ENCODE results near the gene DNAH6.
"Not testable (repeated sequence)": the region's sequence is repeated elsewhere in the genome, so short reads cannot be mapped to it uniquely, and the experiment has no call there.

Gene DNAH6

GRCh38 chr2:84846741-84847142 is 330.4 kb downstream of the DNAH6 start:
- DNase-seq: no peak

- no peak for DNase-seq
These were observed 331.2 kb downstream of the DNAH6 start for GRCh38 chr2:84847326-84848050.

GRCh38 chr2:84849271-84849952 is 333.1 kb downstream of the DNAH6 start:
- DNase-seq: peak; percentile 78

- no peak for DNase-seq
These were observed 334.2 kb downstream of the DNAH6 start for GRCh38 chr2:84850471-84850870.

GRCh38 chr2:84851876-84852275 is 335.6 kb downstream of the DNAH6 start:
- no peak for DNase-seq

- no peak for DNase-seq
These were observed 338.6 kb downstream of the DNAH6 start for GRCh38 chr2:84854850-84855249.

- DNase-seq: no peak
These were observed 339.4 kb downstream of the DNAH6 start for GRCh38 chr2:84855731-84856130.

- DNase-seq: peak; percentile 53
These were observed 340.5 kb downstream of the DNAH6 start for GRCh38 chr2:84856787-84857186.

- no peak for DNase-seq
These were observed 341.3 kb downstream of the DNAH6 start for GRCh38 chr2:84857566-84857965.

GRCh38 chr2:84858123-84858522 is 341.8 kb downstream of the DNAH6 start:
- no peak for DNase-seq

GRCh38 chr2:84858937-84859336 is 342.6 kb downstream of the DNAH6 start:
- no peak for DNase-seq

- DNase-seq: no peak
These were observed 345.2 kb downstream of the DNAH6 start for GRCh38 chr2:84861539-84861938.

GRCh38 chr2:84862006-84862405 is 345.7 kb downstream of the DNAH6 start:
- DNase-seq: no peak

- peak; percentile 77 for DNase-seq
These were observed 349.0 kb downstream of the DNAH6 start for GRCh38 chr2:84865181-84865783.

GRCh38 chr2:84866122-84866521 is 349.8 kb downstream of the DNAH6 start:
- DNase-seq: no peak

GRCh38 chr2:84868327-84868726 is 352.0 kb downstream of the DNAH6 start:
- DNase-seq: not testable (repeated sequence)
